ENCODE data around the gene AIDA.

DNA sequence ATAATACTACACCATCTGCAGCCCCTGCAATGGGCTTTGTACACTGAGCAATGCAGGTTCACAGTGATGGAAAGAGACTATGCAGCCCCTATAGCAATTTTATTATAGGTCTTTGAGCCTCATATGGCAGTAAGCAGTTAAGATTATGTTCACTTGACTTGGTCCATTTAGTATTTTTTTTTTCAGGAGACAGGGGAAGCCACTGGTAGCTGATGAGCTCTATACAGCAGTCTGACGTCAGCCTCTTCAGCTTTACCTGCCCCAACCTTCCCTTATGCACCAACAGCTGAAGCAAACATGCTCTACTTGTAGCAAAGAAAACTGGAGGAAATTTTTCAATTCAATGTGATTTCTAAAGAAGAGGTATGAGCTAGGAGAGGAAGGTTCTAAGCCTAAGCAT lies 32.2 kb downstream of the AIDA start:
- no peak for TF ChIP-seq SPI1 (IDR thresholded peaks at IDR 0.05; ENCODE audit: borderline replicate concordance, low read depth)
- TF ChIP-seq, protein P1, sequence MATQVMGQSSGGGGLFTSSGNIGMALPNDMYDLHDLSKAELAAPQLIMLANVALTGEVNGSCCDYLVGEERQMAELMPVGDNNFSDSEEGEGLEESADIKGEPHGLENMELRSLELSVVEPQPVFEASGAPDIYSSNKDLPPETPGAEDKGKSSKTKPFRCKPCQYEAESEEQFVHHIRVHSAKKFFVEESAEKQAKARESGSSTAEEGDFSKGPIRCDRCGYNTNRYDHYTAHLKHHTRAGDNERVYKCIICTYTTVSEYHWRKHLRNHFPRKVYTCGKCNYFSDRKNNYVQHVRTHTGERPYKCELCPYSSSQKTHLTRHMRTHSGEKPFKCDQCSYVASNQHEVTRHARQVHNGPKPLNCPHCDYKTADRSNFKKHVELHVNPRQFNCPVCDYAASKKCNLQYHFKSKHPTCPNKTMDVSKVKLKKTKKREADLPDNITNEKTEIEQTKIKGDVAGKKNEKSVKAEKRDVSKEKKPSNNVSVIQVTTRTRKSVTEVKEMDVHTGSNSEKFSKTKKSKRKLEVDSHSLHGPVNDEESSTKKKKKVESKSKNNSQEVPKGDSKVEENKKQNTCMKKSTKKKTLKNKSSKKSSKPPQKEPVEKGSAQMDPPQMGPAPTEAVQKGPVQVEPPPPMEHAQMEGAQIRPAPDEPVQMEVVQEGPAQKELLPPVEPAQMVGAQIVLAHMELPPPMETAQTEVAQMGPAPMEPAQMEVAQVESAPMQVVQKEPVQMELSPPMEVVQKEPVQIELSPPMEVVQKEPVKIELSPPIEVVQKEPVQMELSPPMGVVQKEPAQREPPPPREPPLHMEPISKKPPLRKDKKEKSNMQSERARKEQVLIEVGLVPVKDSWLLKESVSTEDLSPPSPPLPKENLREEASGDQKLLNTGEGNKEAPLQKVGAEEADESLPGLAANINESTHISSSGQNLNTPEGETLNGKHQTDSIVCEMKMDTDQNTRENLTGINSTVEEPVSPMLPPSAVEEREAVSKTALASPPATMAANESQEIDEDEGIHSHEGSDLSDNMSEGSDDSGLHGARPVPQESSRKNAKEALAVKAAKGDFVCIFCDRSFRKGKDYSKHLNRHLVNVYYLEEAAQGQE (IDR thresholded peaks at IDR 0.05; ENCODE audit: insufficient replicate concordance, low read depth) = no peak
- TF ChIP-seq CTCF (IDR thresholded peaks at IDR 0.05; ENCODE audit: insufficient read depth, low read length) = no peak
- no peak for TF ChIP-seq POLR2AphosphoS5 (IDR thresholded peaks at IDR 0.05; ENCODE audit: low read depth)
- TF ChIP-seq GABPA (IDR thresholded peaks at IDR 0.05; ENCODE audit: low read depth) = no peak

Measured in HL-60 (cell line).